HepG2 (cell line): Measurements from ENCODE around the gene SGCE. TPM values are rescaled to one million over a fixed set of nuclear protein-coding genes. Genes with fewer than 3 reads are reported as not detected.

Experiments used
- ADNP ChIP-seq: sonication (generic); formaldehyde crosslinking; IDR thresholded peaks from 2 replicates; pipeline ENCODE4 v1.4.0; 2020; ENCODE audit warnings: missing genetic modification reagents
- DMAP1 ChIP-seq: IDR thresholded peaks from 2 replicates; pipeline ENCODE4 v1.6.1; 2016
- EED ChIP-seq: sonication (generic); formaldehyde crosslinking; IDR thresholded peaks from 2 replicates; pipeline ENCODE4 v1.5.0; 2020; ENCODE audit warnings: mild to moderate bottlenecking, missing genetic modification reagents
- FIP1L1 ChIP-seq: fragments of 200-400 bp; formaldehyde crosslinking; IDR thresholded peaks from 2 replicates; pipeline ENCODE4 v1.6.1; 2018; ENCODE audit warnings: low read depth, mild to moderate bottlenecking, low read length, moderate library complexity, borderline replicate concordance; ENCODE audit not compliant: insufficient read depth
- FOXP1 ChIP-seq, 2 experiments: fragments of 450-650 bp in 1 of 2; IDR thresholded peaks; 2 replicates each; pipeline ENCODE4 v1.6.1; 2017 to 2018; ENCODE audit warnings: antibody characterized with exemption in 1 of 2
- GATAD2A ChIP-seq: IDR thresholded peaks from 2 replicates; pipeline ENCODE4 v1.6.1; 2016
- GPN1 ChIP-seq: sonication (generic); formaldehyde crosslinking; IDR thresholded peaks from 2 replicates; pipeline ENCODE4 v1.5.1; 2020; ENCODE audit warnings: missing genetic modification reagents, borderline replicate concordance
- GTF3A ChIP-seq: sonication (generic); formaldehyde crosslinking; conservative IDR thresholded peaks from 2 replicates; pipeline ENCODE4 v1.4.0; 2020; ENCODE audit warnings: mild to moderate bottlenecking, missing genetic modification reagents
- ISL2 ChIP-seq: sonication (generic); formaldehyde crosslinking; IDR thresholded peaks from 2 replicates; pipeline ENCODE4 v1.5.0; 2020; ENCODE audit warnings: missing genetic modification reagents
- JUN ChIP-seq: sonication (generic); formaldehyde crosslinking; IDR thresholded peaks from 2 replicates; pipeline ENCODE4 v1.4.0; 2020; ENCODE audit warnings: mild to moderate bottlenecking, missing genetic modification reagents
- JUND ChIP-seq: sonication (generic); formaldehyde crosslinking; IDR thresholded peaks from 2 replicates; pipeline ENCODE4 v1.8.0; 2022; ENCODE audit warnings: mild to moderate bottlenecking, missing genetic modification reagents
- KLF11 ChIP-seq: IDR thresholded peaks from 2 replicates; pipeline ENCODE4 v1.6.1; 2016; ENCODE audit warnings: missing compliant biosample characterization
- MBD4 ChIP-seq: IDR thresholded peaks from 2 replicates; pipeline ENCODE4 v1.6.1; 2012; ENCODE audit warnings: low read length, inconsistent platforms, borderline replicate concordance
- MEIS2 ChIP-seq: sonication (generic); formaldehyde crosslinking; IDR thresholded peaks from 2 replicates; pipeline ENCODE4 v1.9.0; 2021; ENCODE audit warnings: mild to moderate bottlenecking, missing genetic modification reagents
- MTF1 ChIP-seq: sonication (generic); formaldehyde crosslinking; IDR thresholded peaks from 2 replicates; pipeline ENCODE4 v1.5.0; 2020; ENCODE audit warnings: missing genetic modification reagents
- POGZ ChIP-seq: sonication (generic); formaldehyde crosslinking; IDR thresholded peaks from 2 replicates; pipeline ENCODE4 v1.4.0; 2020; ENCODE audit warnings: mild to moderate bottlenecking, missing genetic modification reagents
- REST ChIP-seq, 2 experiments: IDR thresholded peaks; 2 replicates each; pipeline ENCODE4 v1.6.1; 2011 to 2012; ENCODE audit warnings: low read length in 2 of 2, borderline replicate concordance in 1 of 2, low read depth in 1 of 2, mild to moderate bottlenecking in 1 of 2, moderate library complexity in 1 of 2
- SIX4 ChIP-seq: sonication (generic); formaldehyde crosslinking; IDR thresholded peaks from 2 replicates; pipeline ENCODE4 v1.4.0; 2020; ENCODE audit warnings: missing genetic modification reagents
- SNAPC5 ChIP-seq: sonication (generic); formaldehyde crosslinking; IDR thresholded peaks from 2 replicates; pipeline ENCODE4 v1.8.1; 2023; ENCODE audit warnings: mild to moderate bottlenecking, missing genetic modification reagents, borderline replicate concordance
- TCF12 ChIP-seq, 2 experiments: fragments of 450-650 bp in 1 of 2; sonication (generic) in 1 of 2; formaldehyde crosslinking in 1 of 2; IDR thresholded peaks; 2 replicates each; pipeline versions ENCODE4 v1.6.1 to v1.8.0; 2017 to 2022; ENCODE audit warnings: antibody characterized with exemption in 1 of 2, mild to moderate bottlenecking in 1 of 2, missing genetic modification reagents in 1 of 2, moderate library complexity in 1 of 2
- TMF1 ChIP-seq: sonication (generic); formaldehyde crosslinking; IDR thresholded peaks from 2 replicates; pipeline ENCODE4 v1.8.1; 2022; ENCODE audit warnings: low read depth, missing genetic modification reagents
- ZBTB38 ChIP-seq: sonication (generic); formaldehyde crosslinking; IDR thresholded peaks from 2 replicates; pipeline ENCODE4 v1.5.1; 2020; ENCODE audit warnings: mild to moderate bottlenecking, missing genetic modification reagents
- ZFY ChIP-seq: sonication (generic); formaldehyde crosslinking; IDR thresholded peaks from 2 replicates; pipeline ENCODE4 v1.4.0; 2020; ENCODE audit warnings: missing genetic modification reagents
- ZNF235 ChIP-seq: sonication (generic); formaldehyde crosslinking; IDR thresholded peaks from 2 replicates; pipeline ENCODE4 v1.8.1; 2023; ENCODE audit warnings: mild to moderate bottlenecking, missing genetic modification reagents, borderline replicate concordance
- ZNF543 ChIP-seq: sonication (generic); formaldehyde crosslinking; IDR thresholded peaks from 2 replicates; pipeline ENCODE4 v1.4.0; 2020; ENCODE audit warnings: mild to moderate bottlenecking, missing genetic modification reagents
- polyA plus RNA-seq, 8 experiments: library from polyadenylated mRNA; depleted of rRNA in 3 of 8; stranded (reverse) in 7 of 8; unstranded in 1 of 8; fragments of >200 nt; fragmentation: Illumina TruSeq in 4 of 8; extraction: Trizol in 4 of 8; gene quantifications; 2 replicates each; pipeline versions ENCODE4 v1.2.1 to v1.2.3, GENCODE V29; 2011 to 2016; ENCODE audit warnings: low read depth in 4 of 8, missing spikeins in 1 of 8, mixed read lengths in 1 of 8; ENCODE audit not compliant: insufficient read depth in 1 of 8
- total RNA-seq, 5 experiments: library from RNA; depleted of rRNA; stranded (reverse); fragments of >200 nt; fragmentation: Illumina TruSeq; extraction: Trizol; gene quantifications; 2 replicates each; pipeline ENCODE4 v1.2.3, GENCODE V29; 2016; ENCODE audit warnings: low read depth in 1 of 5
- TF ChIP-seq, protein P1 (sequence below): sonication (generic); formaldehyde crosslinking; IDR thresholded peaks from 2 replicates; pipeline ENCODE4 v1.4.0; 2020; ENCODE audit warnings: missing genetic modification reagents
- TF ChIP-seq, protein P2 (sequence below): sonication (generic); formaldehyde crosslinking; IDR thresholded peaks from 2 replicates; pipeline ENCODE4 v1.8.1; 2023; ENCODE audit warnings: mild to moderate bottlenecking, inconsistent platforms, moderate library complexity, missing genetic modification reagents, borderline replicate concordance

SGCE gene
- total and polyA plus RNA-seq, 2 of the 13 experiments (the other 11 are each of a cell fraction or from before 2014, with no cell fraction given), result 52.3 to 71.1 TPM

GRCh38 chr7:94701555-94701973 is 45.6 kb upstream of the SGCE start (continued):
- TF ChIP-seq ZBTB38 (CRISPR knock-in tag) (no peak), FOXP1 (IDR thresholded peaks at IDR 0.05) (peak; percentile 41; the same call in 1 of the 2 replicates), FOXP1 (CRISPR knock-in tag; IDR thresholded peaks at IDR 0.05) (peak; percentile 89), ZNF235 (CRISPR knock-in tag) (no peak), SNAPC5 (CRISPR knock-in tag) (no peak), ZFY (CRISPR knock-in tag) (no peak), MTF1 (no peak), TCF12 (IDR thresholded peaks at IDR 0.05) (no peak), TCF12 (CRISPR knock-in tag; IDR thresholded peaks at IDR 0.05) (no peak), JUND (CRISPR knock-in tag) (no peak), SIX4 (CRISPR knock-in tag) (peak; percentile 40; the same call in 1 of the 2 replicates), ZNF543 (CRISPR knock-in tag) (0 out of 2 replicates have a peak, but pooled peaks have one; percentile 12), TMF1 (CRISPR knock-in tag) (no peak), DMAP1 (peak; percentile 46; the same call in 1 of the 2 replicates), REST (IDR thresholded peaks at IDR 0.05; ENCODE audit: borderline replicate concordance in 1 of 2, low read depth in 1 of 2, low read length in 2 of 2) (no peak), JUN (CRISPR knock-in tag) (0 out of 2 replicates have a peak, but pooled peaks have one; percentile 26), EED (no peak), FIP1L1 (no peak), ADNP (CRISPR knock-in tag) (no peak), POGZ (CRISPR knock-in tag) (peak; percentile 74), GTF3A (CRISPR knock-in tag) (no peak), ISL2 (peak; percentile 91), MBD4 (no peak), MEIS2 (CRISPR knock-in tag) (no peak), GATAD2A (CRISPR knock-in tag) (peak; percentile 92), GPN1 (CRISPR knock-in tag) (no peak), KLF11 (CRISPR knock-in tag) (no peak)
- TF ChIP-seq, protein P1, sequence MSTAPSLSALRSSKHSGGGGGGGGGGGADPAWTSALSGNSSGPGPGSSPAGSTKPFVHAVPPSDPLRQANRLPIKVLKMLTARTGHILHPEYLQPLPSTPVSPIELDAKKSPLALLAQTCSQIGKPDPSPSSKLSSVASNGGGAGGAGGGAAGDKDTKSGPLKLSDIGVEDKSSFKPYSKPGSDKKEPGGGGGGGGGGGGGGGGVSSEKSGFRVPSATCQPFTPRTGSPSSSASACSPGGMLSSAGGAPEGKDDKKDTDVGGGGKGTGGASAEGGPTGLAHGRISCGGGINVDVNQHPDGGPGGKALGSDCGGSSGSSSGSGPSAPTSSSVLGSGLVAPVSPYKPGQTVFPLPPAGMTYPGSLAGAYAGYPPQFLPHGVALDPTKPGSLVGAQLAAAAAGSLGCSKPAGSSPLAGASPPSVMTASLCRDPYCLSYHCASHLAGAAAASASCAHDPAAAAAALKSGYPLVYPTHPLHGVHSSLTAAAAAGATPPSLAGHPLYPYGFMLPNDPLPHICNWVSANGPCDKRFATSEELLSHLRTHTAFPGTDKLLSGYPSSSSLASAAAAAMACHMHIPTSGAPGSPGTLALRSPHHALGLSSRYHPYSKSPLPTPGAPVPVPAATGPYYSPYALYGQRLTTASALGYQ (CRISPR knock-in tag), result no peak
- TF ChIP-seq, protein P2, sequence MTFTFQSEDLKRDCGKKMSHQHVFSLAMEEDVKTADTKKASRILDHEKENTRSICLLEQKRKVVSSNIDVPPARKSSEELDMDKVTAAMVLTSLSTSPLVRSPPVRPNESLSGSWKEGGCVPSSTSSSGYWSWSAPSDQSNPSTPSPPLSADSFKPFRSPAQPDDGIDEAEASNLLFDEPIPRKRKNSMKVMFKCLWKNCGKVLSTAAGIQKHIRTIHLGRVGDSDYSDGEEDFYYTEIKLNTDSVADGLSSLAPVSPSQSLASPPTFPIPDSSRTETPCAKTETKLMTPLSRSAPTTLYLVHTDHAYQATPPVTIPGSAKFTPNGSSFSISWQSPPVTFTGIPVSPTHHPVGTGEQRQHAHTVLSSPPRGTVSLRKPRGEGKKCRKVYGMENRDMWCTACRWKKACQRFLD (CRISPR knock-in tag), result no peak
